Lung microvascular endothelial cell (primary cell): ENCODE data around the gene SQOR. TPM values are rescaled to one million over a fixed set of nuclear protein-coding genes. Genes with fewer than 3 reads are reported as not detected.
A peak's percentile ranks its signal among the peaks of the same experiment; 100 is the strongest.
"Not testable (repeated sequence)": the region's sequence is repeated elsewhere in the genome, so short reads cannot be mapped to it uniquely, and the experiment has no call there.

Experiments used
- DNase-seq, 2 donors: peaks; one replicate each; pipeline versions ENCODE4 v3.0.0 to v3.0.0-alpha.2; 2010; ENCODE audit warnings: low read depth in 2 of 2
- total RNA-seq: library from RNA; depleted of rRNA; stranded (reverse); fragments of >200 nt; gene quantifications from 2 replicates; pipeline ENCODE4 v1.2.1, GENCODE V29; 2014

Gene SQOR
- total RNA-seq, 1 donor from 2014 or later, result 162 TPM

GRCh38 chr15:45631776-45632175, 3.1 kb upstream of the SQOR start:
- peak in 1 of 2 donors; percentile 40 for DNase-seq

- peak; percentile 63 to 74 for DNase-seq
Observed at GRCh38 chr15:45635191-45635638, 386 bp downstream of the SQOR start.

- peak in 1 of 2 donors; percentile 31 for DNase-seq
Observed at GRCh38 chr15:45635763-45636292, 999 bp downstream of the SQOR start.

GRCh38 chr15:45637141-45637540, 2.3 kb downstream of the SQOR start:
- no peak for DNase-seq

- DNase-seq, result peak; percentile 93 to 95
Observed at GRCh38 chr15:45637552-45638033, 2.8 kb downstream of the SQOR start.

- DNase-seq, result peak; percentile 88 to 97
Observed at GRCh38 chr15:45640616-45641015, 5.8 kb downstream of the SQOR start.

GRCh38 chr15:45641374-45641781, 6.5 kb downstream of the SQOR start:
- peak; percentile 57 to 75 for DNase-seq

GRCh38 chr15:45641999-45642932, 7.4 kb downstream of the SQOR start:
- DNase-seq, result peak in 1 of 2 donors; percentile 78

GRCh38 chr15:45644437-45644836, 9.6 kb downstream of the SQOR start:
- DNase-seq, result no peak

- DNase-seq, result peak; percentile 35
Observed at GRCh38 chr15:45645026-45645980, 10.5 kb downstream of the SQOR start.

GRCh38 chr15:45646220-45646619, 11.4 kb downstream of the SQOR start:
- peak in 1 of 2 donors; percentile 36 for DNase-seq

GRCh38 chr15:45647828-45648227, 13.0 kb downstream of the SQOR start:
- no peak for DNase-seq

- peak; percentile 27 to 40 for DNase-seq
Observed at GRCh38 chr15:45648521-45649200, 13.8 kb downstream of the SQOR start.

GRCh38 chr15:45650007-45650406, 15.2 kb downstream of the SQOR start:
- DNase-seq, result not testable (repeated sequence)

- no peak for DNase-seq
Observed at GRCh38 chr15:45650889-45651525, 16.2 kb downstream of the SQOR start.

GRCh38 chr15:45653702-45654424, 19.0 kb downstream of the SQOR start:
- DNase-seq, result peak in 1 of 2 donors; percentile 37

GRCh38 chr15:45654749-45655148, 19.9 kb downstream of the SQOR start:
- no peak for DNase-seq

- no peak for DNase-seq
Observed at GRCh38 chr15:45657254-45657653, 22.4 kb downstream of the SQOR start.

- no peak for DNase-seq
Observed at GRCh38 chr15:45657764-45658545, 23.1 kb downstream of the SQOR start.
